ENCODE data around the gene VPS54. TPM values are rescaled to one million over a fixed set of nuclear protein-coding genes. Genes with fewer than 3 reads are reported as not detected.

Gene VPS54
- total RNA-seq, 1 donor from 2014 or later, result 44.3 TPM

DNA sequence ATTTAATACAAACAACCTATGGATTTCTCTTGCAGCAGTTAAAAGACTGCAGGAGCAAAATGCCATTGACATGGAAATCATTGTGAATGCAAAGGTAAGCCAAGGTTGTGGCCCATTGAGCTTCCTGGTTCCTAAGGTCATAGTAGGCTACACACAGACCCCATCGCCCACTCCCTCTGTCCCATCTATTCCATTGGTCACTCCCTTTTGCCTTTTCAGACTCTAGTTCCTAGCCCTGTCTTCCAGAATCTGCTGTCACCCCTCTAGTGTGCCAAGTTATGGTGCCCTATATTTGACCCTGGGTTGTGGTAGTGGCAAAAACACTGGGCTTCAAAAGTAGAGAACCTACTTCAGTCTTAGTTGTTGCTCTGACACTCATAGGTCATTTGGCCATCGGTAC is 132.8 kb downstream of the VPS54 start:
- H3K36me3 ChIP-seq, result peaks cover 25% of the 10 kb centered on the region
- no peak overlapping the region for H3K4me3 Mint-ChIP-seq

GRCh38 chr2:63882395-63883105 is 136.7 kb downstream of the VPS54 start:
- H4K20me1 ChIP-seq (ENCODE audit: low read depth), result peaks cover 9% of the 10 kb centered on the region
- peaks cover 14% of the 10 kb centered on the region for H3K36me3 ChIP-seq
- no peak overlapping the region for H2AFZ ChIP-seq (replicated peaks)
- H3K27ac ChIP-seq, result no peak overlapping the region
- DNase-seq (ENCODE audit: low spot score), result no peak
- H3K4me1 Mint-ChIP-seq, result peaks cover 9% of the 10 kb centered on the region
- peaks cover 2% of the 10 kb centered on the region for H3K27me3 Mint-ChIP-seq (ENCODE audit: insufficient read depth, low read depth)
- peaks cover 35% of the 10 kb centered on the region for H3K79me2 ChIP-seq (ENCODE audit: low read depth)
- no peak overlapping the region for H3K27ac Mint-ChIP-seq
- H3K4me3 Mint-ChIP-seq, result no peak overlapping the region
- H3K9ac ChIP-seq, result no peak overlapping the region
- no peaks in the 10 kb centered on the region for H3K9me3 Mint-ChIP-seq
- peaks cover 17% of the 10 kb centered on the region for H3K36me3 Mint-ChIP-seq
- peaks cover 19% of the 10 kb centered on the region for H3K4me1 ChIP-seq
- no peak overlapping the region for H3K4me2 ChIP-seq
- H3K9me3 ChIP-seq (ENCODE audit: low read depth), result no peaks in the 10 kb centered on the region
- no peak overlapping the region for H3K4me3 ChIP-seq
- TF ChIP-seq EZH2 (IDR thresholded peaks at IDR 0.05) (no peak), EZH2phosphoT487 (IDR thresholded peaks at IDR 0.05) (no peak), CTCF (IDR thresholded peaks at IDR 0.05) (no peak)
- H3K27me3 ChIP-seq, result no peaks in the 10 kb centered on the region
- peaks cover 20% of the 10 kb centered on the region for H3F3A ChIP-seq (ENCODE audit: low read depth)

More for the DNA sequence above, 132.8 kb downstream of the VPS54 start:
- DNase-seq (ENCODE audit: low spot score), result no peak
- Histone ChIP-seq H3K4me3 (no peak overlapping the region), H2AFZ (replicated peaks) (no peak overlapping the region), H3K27me3 (no peaks in the 10 kb centered on the region), H3K4me2 (no peak overlapping the region), H3K27ac (no peak overlapping the region), H3F3A (ENCODE audit: low read depth) (peaks cover 25% of the 10 kb centered on the region), H3K9ac (no peak overlapping the region), H4K20me1 (ENCODE audit: low read depth) (no peaks in the 10 kb centered on the region), H3K79me2 (ENCODE audit: low read depth) (peaks cover 12% of the 10 kb centered on the region), H3K9me3 (ENCODE audit: low read depth) (no peaks in the 10 kb centered on the region), H3K4me1 (no peaks in the 10 kb centered on the region)
- no peak for TF ChIP-seq EZH2phosphoT487 (IDR thresholded peaks at IDR 0.05)
- no peak for TF ChIP-seq EZH2 (IDR thresholded peaks at IDR 0.05)
- no peak for TF ChIP-seq CTCF (IDR thresholded peaks at IDR 0.05)
- Mint-ChIP-seq H3K4me1 (peaks cover 4% of the 10 kb centered on the region), H3K9me3 (no peaks in the 10 kb centered on the region), H3K27me3 (ENCODE audit: insufficient read depth, low read depth) (peaks cover 2% of the 10 kb centered on the region), H3K36me3 (peaks cover 29% of the 10 kb centered on the region), H3K27ac (no peak overlapping the region)

GRCh38 chr2:63881205-63881604 is 138.0 kb downstream of the VPS54 start:
- H3K9me3 ChIP-seq (ENCODE audit: low read depth), result no peaks in the 10 kb centered on the region
- no peak for TF ChIP-seq CTCF (IDR thresholded peaks at IDR 0.05)
- no peak for TF ChIP-seq EZH2 (IDR thresholded peaks at IDR 0.05)
- TF ChIP-seq EZH2phosphoT487 (IDR thresholded peaks at IDR 0.05), result no peak
- H3K9ac ChIP-seq, result no peak overlapping the region
- H3K4me2 ChIP-seq, result no peak overlapping the region
- Mint-ChIP-seq H3K4me1 (peaks cover 9% of the 10 kb centered on the region), H3K9me3 (no peaks in the 10 kb centered on the region), H3K4me3 (no peak overlapping the region), H3K27me3 (ENCODE audit: insufficient read depth, low read depth) (peaks cover 2% of the 10 kb centered on the region), H3K27ac (no peak overlapping the region), H3K36me3 (peaks cover 16% of the 10 kb centered on the region)
- peaks cover 19% of the 10 kb centered on the region for H3K4me1 ChIP-seq
- H3K36me3 ChIP-seq, result peaks cover 8% of the 10 kb centered on the region
- H3K79me2 ChIP-seq (ENCODE audit: low read depth), result peaks cover 46% of the 10 kb centered on the region
- H3K27ac ChIP-seq, result no peak overlapping the region
- H3F3A ChIP-seq (ENCODE audit: low read depth), result peaks cover 20% of the 10 kb centered on the region
- DNase-seq (ENCODE audit: low spot score), result no peak
- no peaks in the 10 kb centered on the region for H3K27me3 ChIP-seq
- peaks cover 9% of the 10 kb centered on the region for H4K20me1 ChIP-seq (ENCODE audit: low read depth)
- no peak overlapping the region for H2AFZ ChIP-seq (replicated peaks)
- H3K4me3 ChIP-seq, result no peak overlapping the region
